ENCODE data around the gene C16orf92. TPM values are rescaled to one million over a fixed set of nuclear protein-coding genes. Genes with fewer than 3 reads are reported as not detected.
"Not testable (repeated sequence)": the region's sequence is repeated elsewhere in the genome, so short reads cannot be mapped to it uniquely, and the experiment has no call there.

The C16orf92 gene
- total RNA-seq, 2 donors from 2014 or later, result not detected

DNA sequence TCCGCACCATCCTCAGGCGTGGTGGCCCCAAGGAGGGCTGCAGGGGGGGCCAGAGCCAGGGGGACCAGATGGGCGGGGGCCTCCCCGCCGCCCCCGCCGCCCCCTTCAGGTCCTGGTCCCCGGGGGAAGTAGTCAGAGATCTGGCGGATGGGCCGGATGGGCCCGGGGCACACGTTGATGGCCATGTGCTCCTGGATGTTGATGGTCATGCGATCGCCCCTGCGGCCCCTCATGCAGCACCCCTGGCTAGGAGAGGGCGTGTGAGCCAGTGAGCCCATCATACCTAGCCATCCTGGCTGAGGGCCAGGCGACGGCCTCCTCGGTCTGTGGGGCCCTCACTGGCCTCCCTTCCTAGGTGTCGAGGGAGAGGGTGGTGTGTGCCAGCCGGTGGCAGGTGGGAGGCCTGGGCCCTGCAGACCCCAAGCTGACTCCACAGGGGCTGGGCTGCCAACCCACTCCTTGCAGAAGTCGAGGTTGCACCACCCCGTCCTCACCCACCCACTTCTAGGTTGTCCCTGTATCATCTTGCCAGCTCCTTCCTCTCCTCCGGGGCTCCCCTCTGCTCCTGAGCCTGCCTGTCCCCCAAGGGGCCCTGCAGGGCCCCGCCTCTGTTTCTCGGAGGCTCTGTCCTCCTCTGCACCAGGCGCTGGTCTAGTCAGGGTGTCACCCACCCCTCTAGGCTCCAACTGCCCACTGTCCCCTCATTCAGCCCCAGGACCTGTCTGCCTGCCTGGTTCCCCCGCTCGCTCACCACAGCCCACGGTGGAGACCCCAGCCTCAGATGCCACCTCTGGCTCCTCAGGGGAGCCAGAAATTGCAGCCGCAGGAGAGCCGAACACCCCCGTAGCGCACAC is 12.8 kb upstream of the C16orf92 start:
- DNase-seq, result no peak
- Histone ChIP-seq H3K9me3 (ENCODE audit: control insufficient read depth, low read length) (no peaks in the 10 kb centered on the region), H3K4me1 (ENCODE audit: control insufficient read depth, insufficient read depth, low read length) (no peaks in the 10 kb centered on the region), H3K9ac (ENCODE audit: extremely low read depth, low read length, poor library complexity, severe bottlenecking) (no peak overlapping the region), H3K27ac (ENCODE audit: low read depth, low read length) (no peak overlapping the region), H3K4me3 (ENCODE audit: low read length) (peak overlapping the region; percentile 62), H3K27me3 (ENCODE audit: control insufficient read depth, insufficient read depth, low read length, poor library complexity, severe bottlenecking) (peaks cover 22% of the 10 kb centered on the region), H3K36me3 (ENCODE audit: control insufficient read depth, insufficient read depth, low read length) (no peaks in the 10 kb centered on the region)
- Mint-ChIP-seq H3K4me1 (peaks cover 7% of the 10 kb centered on the region), H3K9me3 (no peaks in the 10 kb centered on the region), H3K27ac (no peak overlapping the region), H3K4me3 (peak overlapping the region; percentile 62), H3K36me3 (ENCODE audit: low read depth) (no peaks in the 10 kb centered on the region), H3K27me3 (ENCODE audit: insufficient read depth) (peaks cover 46% of the 10 kb centered on the region)
- 50 to 60% methylated on average over 4 to 32 of the region's 34 CpGs for WGBS, 2 experiments (ENCODE audit: insufficient coverage in 1 of 2, insufficient read length in 1 of 2)
- TF ChIP-seq, protein P1, sequence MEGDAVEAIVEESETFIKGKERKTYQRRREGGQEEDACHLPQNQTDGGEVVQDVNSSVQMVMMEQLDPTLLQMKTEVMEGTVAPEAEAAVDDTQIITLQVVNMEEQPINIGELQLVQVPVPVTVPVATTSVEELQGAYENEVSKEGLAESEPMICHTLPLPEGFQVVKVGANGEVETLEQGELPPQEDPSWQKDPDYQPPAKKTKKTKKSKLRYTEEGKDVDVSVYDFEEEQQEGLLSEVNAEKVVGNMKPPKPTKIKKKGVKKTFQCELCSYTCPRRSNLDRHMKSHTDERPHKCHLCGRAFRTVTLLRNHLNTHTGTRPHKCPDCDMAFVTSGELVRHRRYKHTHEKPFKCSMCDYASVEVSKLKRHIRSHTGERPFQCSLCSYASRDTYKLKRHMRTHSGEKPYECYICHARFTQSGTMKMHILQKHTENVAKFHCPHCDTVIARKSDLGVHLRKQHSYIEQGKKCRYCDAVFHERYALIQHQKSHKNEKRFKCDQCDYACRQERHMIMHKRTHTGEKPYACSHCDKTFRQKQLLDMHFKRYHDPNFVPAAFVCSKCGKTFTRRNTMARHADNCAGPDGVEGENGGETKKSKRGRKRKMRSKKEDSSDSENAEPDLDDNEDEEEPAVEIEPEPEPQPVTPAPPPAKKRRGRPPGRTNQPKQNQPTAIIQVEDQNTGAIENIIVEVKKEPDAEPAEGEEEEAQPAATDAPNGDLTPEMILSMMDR (conservative IDR thresholded peaks at IDR 0.05), result no peak

DNA sequence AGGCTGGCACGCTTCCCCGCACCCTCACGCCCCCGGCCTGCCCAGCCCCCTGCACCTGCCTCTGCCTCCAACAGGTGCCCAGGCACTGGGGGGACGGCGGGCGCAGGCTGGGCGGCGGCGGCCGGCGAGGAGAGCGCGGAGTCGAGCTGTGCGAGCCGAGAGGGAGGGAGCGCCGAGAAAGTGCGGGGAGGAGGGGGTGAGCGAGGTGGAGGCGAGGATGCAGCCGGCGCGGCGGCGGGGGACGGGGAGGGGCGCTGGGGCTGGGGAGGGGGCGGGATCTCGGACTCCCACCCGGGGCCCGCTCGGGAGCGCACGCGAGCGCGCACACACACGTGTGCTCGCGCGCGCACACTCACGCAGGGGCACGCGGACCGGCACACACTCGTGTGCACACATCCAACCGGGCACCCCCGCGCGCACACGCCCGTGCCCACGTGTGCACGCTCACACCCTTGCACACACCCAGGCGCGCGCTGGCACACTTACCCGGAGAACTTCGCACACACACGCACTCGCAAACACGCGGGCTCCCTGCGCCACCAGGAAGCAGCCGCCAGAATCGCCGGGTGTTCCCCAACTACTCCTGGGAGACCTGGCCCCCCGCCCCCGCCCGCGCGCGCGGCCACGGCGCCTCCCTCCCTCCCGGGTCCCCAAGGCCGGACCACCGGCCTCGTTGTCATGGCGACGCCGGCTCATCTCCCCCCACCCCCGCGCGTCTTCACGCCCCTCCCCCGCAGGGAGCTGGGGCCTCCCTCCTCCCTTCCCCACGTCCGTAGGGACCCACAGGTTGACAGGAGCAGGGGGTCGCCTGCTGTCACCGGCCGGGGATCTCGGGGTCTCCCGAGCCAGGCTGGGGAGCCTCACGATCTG is 11.9 kb upstream of the C16orf92 start, which contains the start of gene DOC2A:
Gene DOC2A, minus strand, starts transcription at position 184 of the 870 bp plus-strand sequence. CDS start 805 bp downstream, outside the sequence.
- Histone ChIP-seq H3K9ac (ENCODE audit: extremely low read depth, low read length, poor library complexity, severe bottlenecking) (no peak within 1 kb of the TSS), H3K27ac (ENCODE audit: low read depth, low read length) (no peak within 1 kb of the TSS), H3K36me3 (ENCODE audit: control insufficient read depth, insufficient read depth, low read length) (no peaks in the 10 kb centered on the region), H3K4me1 (ENCODE audit: control insufficient read depth, insufficient read depth, low read length) (no peaks in the 10 kb centered on the region), H3K4me3 (ENCODE audit: low read length) (peak within 1 kb of the TSS; percentile 62), H3K9me3 (ENCODE audit: control insufficient read depth, low read length) (no peaks in the 10 kb centered on the region), H3K27me3 (ENCODE audit: control insufficient read depth, insufficient read depth, low read length, poor library complexity, severe bottlenecking) (peaks cover 22% of the 10 kb centered on the region)
- H3K9me3 Mint-ChIP-seq, result no peaks in the 10 kb centered on the region
- H3K27me3 Mint-ChIP-seq (ENCODE audit: insufficient read depth), result peaks cover 46% of the 10 kb centered on the region
- peak; percentile 85 for DNase-seq
- 1 to 2% methylated on average over 25 to 83 of the region's 99 CpGs for WGBS, 2 experiments (ENCODE audit: insufficient coverage in 1 of 2, insufficient read length in 1 of 2)
- no peak within 1 kb of the TSS for H3K27ac Mint-ChIP-seq
- peak within 1 kb of the TSS; percentile 62 for H3K4me3 Mint-ChIP-seq
- peaks cover 7% of the 10 kb centered on the region for H3K4me1 Mint-ChIP-seq
- TF ChIP-seq, protein P1 (conservative IDR thresholded peaks at IDR 0.05), result no peak
- no peaks in the 10 kb centered on the region for H3K36me3 Mint-ChIP-seq (ENCODE audit: low read depth)

DNA sequence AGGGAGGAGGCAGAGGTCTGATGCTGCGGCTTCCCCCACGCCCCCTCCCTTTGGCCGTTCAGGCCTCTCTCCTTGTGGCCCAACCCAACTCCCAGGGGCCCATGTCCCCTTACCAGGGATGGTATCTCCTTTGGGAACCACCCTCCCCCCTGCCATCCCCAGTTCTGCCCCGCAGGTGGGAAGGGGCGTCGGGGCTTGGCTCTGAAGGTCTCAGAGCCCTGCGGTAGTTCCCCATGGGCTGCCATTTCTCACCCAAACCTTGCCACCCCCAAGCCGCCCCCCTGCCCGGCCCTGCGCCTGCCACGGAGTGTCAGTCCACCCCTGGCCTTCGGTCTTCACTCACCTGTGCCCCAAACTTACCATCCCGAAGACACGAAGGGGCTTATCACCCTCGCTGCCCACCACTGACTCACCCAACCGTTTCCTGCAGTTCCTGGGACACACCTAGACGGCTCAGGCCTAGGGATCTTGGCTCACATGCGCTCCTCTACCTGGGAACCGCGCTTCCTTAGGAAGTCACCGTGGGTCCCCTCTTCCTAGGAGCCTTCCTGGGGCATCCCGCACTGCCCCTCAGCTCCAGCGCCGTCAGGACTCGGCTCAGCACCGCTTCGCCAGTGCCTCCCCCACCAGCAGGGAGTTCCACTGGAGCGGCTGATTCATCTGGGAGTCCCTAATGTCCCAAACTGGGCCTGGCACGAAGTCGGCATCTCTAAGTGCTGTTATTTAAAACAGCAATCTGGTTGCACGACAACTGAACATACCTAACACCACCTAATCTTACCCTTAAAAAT is 11.1 kb upstream of the C16orf92 start:
- H3K27ac ChIP-seq (ENCODE audit: low read depth, low read length), result no peak overlapping the region
- no peaks in the 10 kb centered on the region for H3K9me3 Mint-ChIP-seq
- WGBS, 2 experiments (ENCODE audit: insufficient coverage in 1 of 2, insufficient read length in 1 of 2), result 29 to 35% methylated on average over 16 to 31 of the region's 31 CpGs
- H3K36me3 ChIP-seq (ENCODE audit: control insufficient read depth, insufficient read depth, low read length), result no peaks in the 10 kb centered on the region
- peak; percentile 70 for DNase-seq
- peaks cover 22% of the 10 kb centered on the region for H3K27me3 ChIP-seq (ENCODE audit: control insufficient read depth, insufficient read depth, low read length, poor library complexity, severe bottlenecking)
- no peaks in the 10 kb centered on the region for H3K4me1 ChIP-seq (ENCODE audit: control insufficient read depth, insufficient read depth, low read length)
- no peaks in the 10 kb centered on the region for H3K36me3 Mint-ChIP-seq (ENCODE audit: low read depth)
- H3K4me3 Mint-ChIP-seq, result peak overlapping the region; percentile 62
- H3K9me3 ChIP-seq (ENCODE audit: control insufficient read depth, low read length), result no peaks in the 10 kb centered on the region
- no peak overlapping the region for H3K4me3 ChIP-seq (ENCODE audit: low read length)
- H3K27ac Mint-ChIP-seq, result no peak overlapping the region
- H3K27me3 Mint-ChIP-seq (ENCODE audit: insufficient read depth), result peaks cover 46% of the 10 kb centered on the region
- H3K9ac ChIP-seq (ENCODE audit: extremely low read depth, low read length, poor library complexity, severe bottlenecking), result no peak overlapping the region
- TF ChIP-seq, protein P1 (conservative IDR thresholded peaks at IDR 0.05), result no peak
- peaks cover 7% of the 10 kb centered on the region for H3K4me1 Mint-ChIP-seq

DNA sequence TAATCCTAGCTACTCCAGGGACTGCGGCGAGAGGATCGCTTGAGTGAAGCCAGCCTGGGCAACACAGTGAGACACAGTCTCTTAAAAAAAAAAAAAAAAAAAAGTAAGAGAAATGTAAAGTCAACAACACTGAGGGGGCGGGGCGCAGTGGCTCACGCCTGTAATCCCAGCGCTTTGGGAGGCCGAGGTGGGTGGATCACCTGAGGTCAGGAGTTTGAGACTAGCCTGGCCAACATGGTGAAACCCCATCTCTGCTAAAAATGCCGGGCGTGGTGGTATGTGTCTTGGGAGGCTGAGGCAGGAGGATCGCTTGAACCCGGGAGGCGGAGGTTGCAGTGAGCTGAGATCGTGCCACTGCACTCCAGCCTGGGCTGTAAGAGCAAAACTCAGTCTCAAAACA is 10.4 kb upstream of the C16orf92 start:
- H3K4me3 Mint-ChIP-seq, result not testable (repeated sequence)

More for the DNA sequence above, 10.4 kb upstream of the C16orf92 start:
- not testable (repeated sequence) for H3K9ac ChIP-seq (ENCODE audit: extremely low read depth, low read length, poor library complexity, severe bottlenecking); H3K27ac Mint-ChIP-seq; H3K4me1 ChIP-seq (ENCODE audit: control insufficient read depth, insufficient read depth, low read length); H3K9me3 Mint-ChIP-seq; H3K4me3 ChIP-seq (ENCODE audit: low read length); DNase-seq; H3K9me3 ChIP-seq (ENCODE audit: control insufficient read depth, low read length); H3K36me3 Mint-ChIP-seq (ENCODE audit: low read depth); H3K27ac ChIP-seq (ENCODE audit: low read depth, low read length); H3K36me3 ChIP-seq (ENCODE audit: control insufficient read depth, insufficient read depth, low read length); H3K4me1 Mint-ChIP-seq
- WGBS, 2 experiments (ENCODE audit: insufficient coverage in 1 of 2, insufficient read length in 1 of 2), result 88 to 92% methylated on average over 11 to 14 of the region's 14 CpGs
- H3K27me3 Mint-ChIP-seq (ENCODE audit: insufficient read depth), result peaks cover 46% of the 10 kb centered on the region
- peaks cover 22% of the 10 kb centered on the region for H3K27me3 ChIP-seq (ENCODE audit: control insufficient read depth, insufficient read depth, low read length, poor library complexity, severe bottlenecking)

Data from endodermal cell (in vitro differentiated cells).